ENCODE data around the gene GRAMD1B. TPM values are rescaled to one million over a fixed set of nuclear protein-coding genes. Genes with fewer than 3 reads are reported as not detected.

The GRAMD1B gene
- total RNA-seq, 2 experiments from 2014 or later = 91.6 to 91.8 TPM

DNA sequence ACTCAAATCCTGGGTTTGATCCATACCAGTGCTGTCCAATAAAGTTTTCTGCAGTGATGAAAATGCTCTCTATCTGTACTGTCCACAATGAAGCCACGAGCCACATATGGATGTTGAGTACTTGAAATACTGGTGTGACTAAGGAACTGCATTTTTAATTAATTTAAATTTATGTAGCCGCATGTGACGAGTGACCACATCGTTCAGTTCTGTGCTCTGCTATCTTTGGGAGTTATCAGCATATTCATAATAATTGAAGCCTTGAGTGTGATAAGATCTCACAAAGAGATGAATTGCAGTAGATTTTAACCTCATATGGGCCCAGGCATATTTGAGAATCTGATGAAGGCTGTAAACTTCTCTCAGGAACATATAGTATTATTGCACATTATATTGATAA is 40.8 kb downstream of the GRAMD1B start:
- H3K27ac Mint-ChIP-seq = no peak overlapping the region
- ChIA-PET POLR2A (no interaction called here), CTCF (interaction anchor here (1.5 kb wide), 1 partner anchor 63 kb away, joined by 5 read pairs; no protein-coding TSS in a partner anchor)
- DNase-seq = no peak
- H3K36me3 Mint-ChIP-seq (ENCODE audit: low read depth) = peaks cover 38% of the 10 kb centered on the region
- no peaks in the 10 kb centered on the region for H3K9me3 Mint-ChIP-seq
- H3K4me3 Mint-ChIP-seq = no peak overlapping the region
- peaks cover 56% of the 10 kb centered on the region for H3K4me1 Mint-ChIP-seq
- no peaks in the 10 kb centered on the region for H3K27me3 Mint-ChIP-seq

DNA sequence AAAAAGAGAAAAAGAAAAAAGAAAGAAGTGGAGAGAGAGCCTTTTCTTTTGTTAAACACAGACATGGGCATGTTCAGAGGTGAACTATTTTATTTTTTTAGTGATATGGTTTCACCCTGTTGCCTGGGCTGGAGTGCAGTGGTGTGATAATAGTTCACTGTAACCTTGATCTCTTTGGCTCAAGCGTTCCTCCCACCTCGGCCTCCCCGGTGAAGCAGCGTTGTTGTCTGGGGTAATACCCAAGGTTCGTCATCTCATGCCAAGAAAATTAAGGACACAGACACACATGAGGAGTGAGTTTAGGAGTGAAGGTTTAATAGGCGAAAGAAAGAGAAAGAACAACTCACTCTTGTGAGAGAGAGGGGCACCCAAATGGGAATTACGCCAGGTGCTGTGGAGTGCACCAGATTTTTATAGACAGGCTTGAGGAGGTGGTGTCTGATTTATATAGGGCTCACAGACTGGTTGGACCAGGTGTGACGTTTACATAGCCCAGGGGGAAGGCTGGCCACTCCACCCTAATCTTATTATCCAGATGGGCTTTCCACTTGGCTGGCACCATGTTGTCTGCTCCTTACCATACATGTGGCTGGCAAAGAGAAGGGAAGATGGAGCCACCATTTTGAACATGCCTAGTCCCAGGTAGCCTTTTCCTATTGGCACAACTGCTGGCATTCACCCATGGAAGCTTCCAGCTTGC is 42.3 kb downstream of the GRAMD1B start:
- CTCF ChIA-PET = interaction anchor here (1.2 to 9.7 kb wide), 3 partner anchors 65 to 170 kb away, joined by 4 to 256 read pairs (median 4); no protein-coding TSS in a partner anchor
- peaks cover 52% of the 10 kb centered on the region for H3K4me1 Mint-ChIP-seq
- H3K4me3 Mint-ChIP-seq = no peak overlapping the region
- no peak for DNase-seq
- H3K36me3 Mint-ChIP-seq (ENCODE audit: low read depth) = peaks cover 31% of the 10 kb centered on the region
- H3K27me3 Mint-ChIP-seq = no peaks in the 10 kb centered on the region
- POLR2A ChIA-PET = interaction anchor here (1.2 to 1.8 kb wide), 2 partner anchors 15 to 65 kb away, joined by 3 to 4 read pairs; no protein-coding TSS in a partner anchor
- H3K9me3 Mint-ChIP-seq = no peaks in the 10 kb centered on the region
- no peak overlapping the region for H3K27ac Mint-ChIP-seq

DNA sequence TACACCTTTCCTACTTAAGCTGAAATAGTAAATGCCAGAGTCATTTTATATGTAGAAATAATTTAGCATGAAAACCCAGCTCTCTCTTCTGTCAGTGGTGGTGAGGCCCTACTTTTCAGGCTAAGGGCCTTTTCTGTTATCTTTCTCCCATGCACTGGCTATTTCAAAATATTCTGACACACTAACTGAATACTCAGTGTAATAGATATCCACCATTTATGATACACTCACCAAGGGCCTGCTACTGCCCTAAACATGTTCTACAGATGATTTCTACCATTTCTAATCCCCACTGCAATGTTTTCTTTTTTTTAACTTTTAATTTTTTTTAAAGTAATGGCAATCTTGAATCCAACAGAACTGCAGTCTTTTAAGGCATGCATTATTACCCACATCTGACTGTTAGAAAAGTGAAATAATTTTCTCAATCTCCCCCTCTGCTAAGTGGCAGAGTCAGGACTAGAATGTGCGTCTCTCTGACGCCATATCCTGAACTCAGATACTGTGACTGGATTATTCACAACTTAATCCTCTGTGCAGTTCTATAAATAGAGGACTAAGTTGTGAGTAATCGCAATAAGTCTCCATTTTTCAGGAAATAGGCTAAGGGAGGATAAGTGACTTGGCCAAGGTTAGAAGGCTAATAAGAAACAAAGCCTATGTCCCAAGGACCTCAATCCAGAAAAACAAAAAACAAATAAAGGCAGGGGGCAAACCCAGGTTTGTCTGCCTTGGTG is 44.0 kb downstream of the GRAMD1B start:
- POLR2A ChIA-PET = interaction anchor here (1.8 kb wide), 1 partner anchor 66 kb away, joined by 4 read pairs; no protein-coding TSS in a partner anchor
- no peaks in the 10 kb centered on the region for H3K9me3 Mint-ChIP-seq
- no peak overlapping the region for H3K4me3 Mint-ChIP-seq
- peaks cover 51% of the 10 kb centered on the region for H3K4me1 Mint-ChIP-seq
- H3K27me3 Mint-ChIP-seq = no peaks in the 10 kb centered on the region
- DNase-seq = no peak
- CTCF ChIA-PET = interaction anchor here (0.9 to 9.7 kb wide), 8 partner anchors 35 to 213 kb away, joined by 3 to 256 read pairs (median 4); no protein-coding TSS in a partner anchor
- H3K36me3 Mint-ChIP-seq (ENCODE audit: low read depth) = peaks cover 30% of the 10 kb centered on the region
- H3K27ac Mint-ChIP-seq = no peak overlapping the region

DNA sequence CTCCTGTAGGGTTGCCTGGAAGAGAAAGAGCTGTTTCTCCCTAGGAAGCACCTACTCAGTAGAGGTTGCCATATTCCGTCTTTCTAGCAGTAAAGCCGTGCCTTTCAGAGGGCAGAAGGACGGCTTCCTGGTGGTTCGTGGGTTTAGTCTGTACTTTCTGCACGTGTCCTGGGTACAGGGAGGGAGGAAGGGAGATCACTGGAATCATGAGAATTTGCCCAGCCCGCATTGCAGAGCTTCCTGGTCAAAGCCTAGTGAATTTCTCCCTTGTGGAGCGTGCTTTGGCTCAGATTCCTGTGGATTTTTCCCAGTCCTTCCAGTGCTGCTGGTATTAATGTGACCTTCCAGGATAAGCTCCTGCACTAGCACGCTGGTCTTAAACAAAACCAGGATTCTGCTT is 44.9 kb downstream of the GRAMD1B start:
- Mint-ChIP-seq H3K36me3 (ENCODE audit: low read depth) (peaks cover 25% of the 10 kb centered on the region), H3K27me3 (no peaks in the 10 kb centered on the region), H3K4me1 (peaks cover 50% of the 10 kb centered on the region), H3K4me3 (no peak overlapping the region), H3K27ac (no peak overlapping the region), H3K9me3 (no peaks in the 10 kb centered on the region)
- CTCF ChIA-PET = interaction anchor here (0.8 to 9.7 kb wide), 8 partner anchors 10 to 214 kb away, joined by 3 to 256 read pairs (median 4); no protein-coding TSS in a partner anchor
- POLR2A ChIA-PET = interaction anchor here (0.8 kb wide), 1 partner anchor 68 kb away, joined by 5 read pairs; no protein-coding TSS in a partner anchor
- DNase-seq = no peak

DNA sequence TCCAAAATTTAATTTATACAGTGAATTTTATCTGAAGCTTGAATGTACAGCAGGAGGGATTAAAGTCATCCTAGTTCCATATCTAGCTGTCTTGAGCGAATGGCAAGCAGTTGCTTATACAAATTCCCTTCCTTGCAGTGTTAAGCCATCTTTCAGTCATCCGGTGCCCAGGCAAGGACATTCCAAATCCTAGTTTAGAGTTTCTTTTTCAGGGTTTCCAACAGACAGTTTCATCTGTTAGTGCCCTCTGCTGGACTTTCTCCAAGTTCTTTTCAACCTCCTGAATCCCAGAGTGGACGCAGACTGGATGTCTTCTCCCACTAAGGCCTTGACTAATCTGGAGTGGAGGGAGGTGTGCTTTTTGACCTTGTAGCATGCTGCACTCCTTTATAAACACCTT is 45.4 kb downstream of the GRAMD1B start:
- ChIA-PET POLR2A (interaction anchor here (0.8 kb wide), 1 partner anchor 68 kb away, joined by 5 read pairs; no protein-coding TSS in a partner anchor), CTCF (interaction anchor here (0.8 to 9.7 kb wide), 7 partner anchors 10 to 174 kb away, joined by 3 to 256 read pairs (median 5); no protein-coding TSS in a partner anchor)
- H3K27me3 Mint-ChIP-seq = no peaks in the 10 kb centered on the region
- H3K4me3 Mint-ChIP-seq = no peak overlapping the region
- H3K4me1 Mint-ChIP-seq = peaks cover 53% of the 10 kb centered on the region
- H3K9me3 Mint-ChIP-seq = no peaks in the 10 kb centered on the region
- H3K27ac Mint-ChIP-seq = peak overlapping the region; percentile 4
- peaks cover 28% of the 10 kb centered on the region for H3K36me3 Mint-ChIP-seq (ENCODE audit: low read depth)
- DNase-seq = no peak

DNA sequence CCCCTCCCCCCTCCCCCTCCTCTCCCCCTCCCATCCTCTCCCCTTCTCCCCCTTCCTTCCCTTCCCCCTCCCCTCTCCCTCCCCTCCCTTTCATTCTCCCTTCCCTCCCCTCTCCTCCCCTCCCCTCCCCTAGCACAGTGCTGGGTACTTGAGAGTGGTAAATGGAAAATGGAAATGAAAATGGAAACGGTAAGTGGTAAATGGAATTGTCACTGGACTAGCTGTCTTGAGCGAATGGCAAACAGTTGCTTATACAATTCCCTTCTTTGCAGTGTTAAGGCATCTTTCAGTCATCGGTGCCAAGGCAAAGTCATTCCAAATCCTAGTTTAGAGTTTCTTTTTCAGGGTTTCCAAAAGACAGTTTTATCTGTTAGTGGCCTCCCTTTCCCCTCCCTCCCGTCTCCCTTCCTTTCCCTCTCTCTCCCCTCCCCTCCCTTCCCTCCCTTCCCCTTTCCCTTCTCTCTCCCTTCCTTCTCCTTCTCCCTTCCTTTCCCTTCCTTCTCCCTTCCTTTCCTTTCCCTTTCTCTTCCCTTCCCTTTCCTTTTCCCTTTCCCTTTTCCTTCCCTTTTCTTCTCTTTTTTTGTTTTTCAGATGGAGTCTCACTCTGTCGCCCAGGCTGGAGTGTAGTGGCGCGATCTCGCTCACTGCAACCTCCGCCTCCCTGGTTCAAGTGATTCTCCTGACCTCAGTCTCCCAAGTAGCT is 47.3 kb downstream of the GRAMD1B start:
- Mint-ChIP-seq H3K4me3 (no peak overlapping the region), H3K27me3 (no peaks in the 10 kb centered on the region), H3K4me1 (peaks cover 63% of the 10 kb centered on the region), H3K27ac (no peak overlapping the region), H3K9me3 (no peaks in the 10 kb centered on the region), H3K36me3 (ENCODE audit: low read depth) (peaks cover 41% of the 10 kb centered on the region)
- ChIA-PET POLR2A (interaction anchor here (1.3 kb wide), 1 partner anchor 60 kb away, joined by 4 read pairs; no protein-coding TSS in a partner anchor), CTCF (interaction anchor here (1.5 to 9.7 kb wide), 8 partner anchors 44 to 230 kb away, joined by 4 to 256 read pairs (median 21); partner anchors contain the start of gene GRAMD1B)
- no peak for DNase-seq

DNA sequence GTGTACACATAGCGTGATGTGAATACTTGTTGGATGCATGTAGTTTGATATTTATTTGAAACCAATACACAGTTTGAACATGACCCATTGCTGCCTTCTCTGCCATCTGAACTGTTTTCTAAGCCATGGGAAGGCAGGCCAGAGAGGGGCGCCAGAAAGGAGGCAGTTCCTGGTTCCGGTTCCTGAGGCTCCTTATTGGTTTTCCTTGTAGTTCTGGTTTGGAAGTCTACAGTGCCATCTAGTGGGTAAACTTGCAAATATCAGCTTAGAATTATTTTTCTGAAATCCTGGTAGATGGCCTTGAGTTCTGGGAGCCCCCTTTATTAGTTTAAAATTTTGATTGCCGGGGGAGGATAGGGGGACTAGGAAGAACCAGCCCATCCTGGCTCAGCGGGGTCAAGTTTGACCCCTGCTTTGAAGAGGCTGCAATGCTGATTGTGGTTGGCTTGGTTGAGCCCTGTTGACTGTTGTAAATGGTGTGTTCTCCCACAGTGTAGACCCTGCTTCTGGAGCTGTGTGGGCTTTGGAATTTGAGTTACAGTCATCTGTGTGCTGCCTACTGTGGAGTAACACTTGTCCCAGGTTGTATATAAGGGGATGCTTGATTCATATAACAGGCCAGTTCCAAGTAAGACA is 48.4 kb downstream of the GRAMD1B start:
- Mint-ChIP-seq H3K4me1 (peaks cover 67% of the 10 kb centered on the region), H3K9me3 (no peaks in the 10 kb centered on the region), H3K27ac (peak overlapping the region; percentile 69), H3K27me3 (no peaks in the 10 kb centered on the region), H3K4me3 (peak overlapping the region; percentile 29), H3K36me3 (ENCODE audit: low read depth) (peaks cover 42% of the 10 kb centered on the region)
- POLR2A ChIA-PET = interaction anchor here (0.9 to 2.8 kb wide), 6 partner anchors 39 to 71 kb away, joined by 3 to 28 read pairs (median 4); no protein-coding TSS in a partner anchor
- DNase-seq = peak; percentile 39
- CTCF ChIA-PET = interaction anchor here (0.6 to 9.7 kb wide), 30 partner anchors 9 to 375 kb away, joined by 3 to 256 read pairs (median 4); partner anchors contain the start of gene GRAMD1B

DNA sequence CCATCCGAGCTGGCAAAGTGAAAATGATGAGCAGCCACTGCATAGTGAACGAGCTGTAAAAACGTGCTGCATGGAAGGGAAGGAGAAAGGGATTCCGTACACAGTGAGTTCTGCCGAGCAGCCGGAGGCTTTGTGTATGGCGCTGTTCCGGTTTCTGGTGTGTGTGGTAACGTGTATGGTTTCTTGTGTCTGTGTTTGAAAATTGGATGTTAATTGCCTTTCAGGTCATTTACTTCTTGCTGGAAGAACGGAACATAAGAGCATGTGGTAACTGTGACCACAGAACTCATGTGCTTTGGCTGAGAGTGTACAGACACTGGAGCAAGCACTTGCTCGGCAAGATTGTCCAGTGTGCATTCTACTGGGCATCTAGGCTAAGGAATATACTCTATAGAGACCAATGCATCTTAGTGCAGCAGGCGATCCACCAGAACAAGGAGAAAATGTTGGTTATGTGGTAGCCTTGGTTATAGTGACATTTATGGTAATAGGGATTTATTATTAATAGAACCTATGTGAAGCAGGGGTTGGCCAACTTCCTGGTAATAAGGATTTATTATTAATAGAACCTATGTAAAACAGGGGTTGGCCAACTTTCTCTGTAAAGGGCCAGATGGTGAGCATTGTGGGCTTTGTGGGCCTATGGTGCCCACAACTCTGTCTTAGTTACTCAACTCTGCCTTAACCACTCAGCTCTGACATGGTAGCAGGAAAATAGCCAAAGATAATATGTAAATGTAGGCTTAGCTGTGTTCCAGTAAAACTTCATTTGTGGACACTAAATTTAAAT is 49.2 kb downstream of the GRAMD1B start:
- ChIA-PET POLR2A (interaction anchor here (0.9 to 2.8 kb wide), 7 partner anchors 40 to 98 kb away, joined by 3 to 28 read pairs (median 4); no protein-coding TSS in a partner anchor), CTCF (interaction anchor here (0.6 to 9.7 kb wide), 30 partner anchors 10 to 376 kb away, joined by 3 to 256 read pairs (median 4); partner anchors contain the start of gene GRAMD1B)
- Mint-ChIP-seq H3K9me3 (no peaks in the 10 kb centered on the region), H3K4me1 (peaks cover 66% of the 10 kb centered on the region), H3K27me3 (no peaks in the 10 kb centered on the region), H3K4me3 (peak overlapping the region; percentile 29), H3K27ac (peak overlapping the region; percentile 69), H3K36me3 (ENCODE audit: low read depth) (peaks cover 44% of the 10 kb centered on the region)
- DNase-seq = no peak

DNA sequence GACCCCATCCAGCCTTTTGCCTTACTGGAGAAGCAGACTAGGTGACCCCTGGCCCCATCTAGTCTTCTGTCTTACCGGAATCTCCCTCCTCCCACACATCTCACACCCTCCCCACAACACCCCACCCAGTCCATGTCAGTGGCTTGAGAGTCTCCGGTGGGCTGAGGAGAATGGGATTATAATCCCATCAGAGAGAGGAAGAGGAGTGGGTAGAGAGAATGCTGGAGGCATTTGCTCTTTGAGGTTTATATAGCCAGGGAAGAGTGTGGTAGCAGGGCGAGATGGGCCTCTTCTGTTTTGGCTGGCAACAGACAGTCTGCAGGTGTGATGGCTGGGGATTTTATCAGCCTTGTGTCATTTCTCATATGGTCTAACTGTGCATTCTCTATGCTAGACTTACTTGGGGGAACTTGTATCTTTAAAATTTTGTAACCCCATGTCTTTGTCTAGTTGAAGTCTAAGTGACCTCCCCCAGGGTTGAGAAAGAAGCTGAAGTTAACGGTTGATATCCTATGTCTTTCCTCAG is 50.3 kb downstream of the GRAMD1B start:
- Mint-ChIP-seq H3K27ac (peak overlapping the region; percentile 24), H3K36me3 (ENCODE audit: low read depth) (peaks cover 51% of the 10 kb centered on the region), H3K27me3 (no peaks in the 10 kb centered on the region), H3K4me3 (no peak overlapping the region), H3K4me1 (peaks cover 61% of the 10 kb centered on the region), H3K9me3 (no peaks in the 10 kb centered on the region)
- DNase-seq = no peak
- ChIA-PET CTCF (interaction anchor here (0.7 to 9.7 kb wide), 8 partner anchors 13 to 233 kb away, joined by 3 to 256 read pairs (median 18); partner anchors contain the start of gene GRAMD1B), POLR2A (interaction anchor here (1.3 to 2.8 kb wide), 2 partner anchors 73 to 99 kb away, joined by 3 to 28 read pairs; no protein-coding TSS in a partner anchor)

DNA sequence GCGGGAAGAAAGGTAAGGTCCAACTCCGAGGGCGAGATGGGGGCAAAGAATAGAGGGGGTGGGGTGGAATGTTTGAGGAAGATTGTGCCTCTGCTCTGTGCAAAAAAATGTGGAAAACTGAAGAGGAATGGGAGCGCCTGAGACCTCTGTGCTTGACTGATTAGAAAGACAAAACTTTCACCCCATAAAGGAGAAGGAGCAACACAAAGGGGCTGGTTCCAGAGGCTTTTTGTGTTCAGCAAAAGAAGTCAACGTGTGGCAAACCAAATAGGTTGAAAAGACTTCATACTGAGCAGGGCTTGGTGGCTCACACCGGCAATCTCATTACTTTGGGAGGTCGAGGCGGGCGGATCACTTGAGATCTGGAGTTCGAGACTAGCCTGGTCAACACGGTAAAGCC is 50.8 kb downstream of the GRAMD1B start:
- H3K36me3 Mint-ChIP-seq (ENCODE audit: low read depth) = peaks cover 55% of the 10 kb centered on the region
- H3K9me3 Mint-ChIP-seq = no peaks in the 10 kb centered on the region
- H3K4me1 Mint-ChIP-seq = peaks cover 55% of the 10 kb centered on the region
- no peak overlapping the region for H3K27ac Mint-ChIP-seq
- ChIA-PET CTCF (interaction anchor here (1.4 to 9.7 kb wide), 4 partner anchors 17 to 179 kb away, joined by 6 to 256 read pairs (median 22); no protein-coding TSS in a partner anchor), POLR2A (interaction anchor here (0.9 to 2.8 kb wide), 3 partner anchors 11 to 73 kb away, joined by 3 to 28 read pairs (median 4); no protein-coding TSS in a partner anchor)
- no peak overlapping the region for H3K4me3 Mint-ChIP-seq
- no peaks in the 10 kb centered on the region for H3K27me3 Mint-ChIP-seq
- DNase-seq = no peak

DNA sequence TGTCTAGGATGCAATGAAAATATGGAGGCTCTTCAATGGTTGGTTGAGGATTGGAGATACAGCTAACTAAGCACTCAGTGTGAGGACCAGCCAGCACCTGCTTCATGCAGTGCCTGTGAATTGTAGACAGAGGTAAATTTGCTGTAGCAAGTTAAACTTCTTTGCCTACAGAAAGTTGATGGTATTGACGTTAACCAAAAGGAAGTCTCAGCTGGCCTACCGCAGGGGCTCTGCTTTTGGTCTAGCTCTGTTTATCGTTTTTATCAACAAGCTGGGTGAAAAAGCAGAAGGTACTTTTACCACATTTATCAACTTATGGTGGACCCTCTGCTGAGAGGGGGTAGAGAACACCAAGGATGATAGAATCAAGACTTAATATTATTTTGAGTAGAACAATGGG is 51.6 kb downstream of the GRAMD1B start:
- DNase-seq = no peak
- CTCF ChIA-PET = interaction anchor here (0.8 to 9.7 kb wide), 5 partner anchors 18 to 235 kb away, joined by 3 to 256 read pairs (median 6); no protein-coding TSS in a partner anchor
- H3K4me1 Mint-ChIP-seq = peaks cover 52% of the 10 kb centered on the region
- H3K27me3 Mint-ChIP-seq = no peaks in the 10 kb centered on the region
- no peak overlapping the region for H3K4me3 Mint-ChIP-seq
- peak overlapping the region; percentile 23 for H3K27ac Mint-ChIP-seq
- H3K9me3 Mint-ChIP-seq = no peaks in the 10 kb centered on the region
- H3K36me3 Mint-ChIP-seq (ENCODE audit: low read depth) = peaks cover 57% of the 10 kb centered on the region
- POLR2A ChIA-PET = interaction anchor here (0.9 to 2.0 kb wide), 2 partner anchors 10 to 44 kb away, joined by 3 to 4 read pairs; no protein-coding TSS in a partner anchor
